Stimulated activated CD4-positive, alpha-beta T cell treated with anti-CD3 and anti-CD28 coated beads, Interleukin-15, amount 100 ng/mL, for 1 hour (primary cell): ENCODE results near the gene EML4.

Source experiments
- DNase-seq, 2 donors: peaks; one replicate each; pipeline ENCODE4 v3.0.0-alpha.2; 2020; ENCODE audit warnings: low read depth in 1 of 2, low spot score in 1 of 2

EML4 gene

DNA sequence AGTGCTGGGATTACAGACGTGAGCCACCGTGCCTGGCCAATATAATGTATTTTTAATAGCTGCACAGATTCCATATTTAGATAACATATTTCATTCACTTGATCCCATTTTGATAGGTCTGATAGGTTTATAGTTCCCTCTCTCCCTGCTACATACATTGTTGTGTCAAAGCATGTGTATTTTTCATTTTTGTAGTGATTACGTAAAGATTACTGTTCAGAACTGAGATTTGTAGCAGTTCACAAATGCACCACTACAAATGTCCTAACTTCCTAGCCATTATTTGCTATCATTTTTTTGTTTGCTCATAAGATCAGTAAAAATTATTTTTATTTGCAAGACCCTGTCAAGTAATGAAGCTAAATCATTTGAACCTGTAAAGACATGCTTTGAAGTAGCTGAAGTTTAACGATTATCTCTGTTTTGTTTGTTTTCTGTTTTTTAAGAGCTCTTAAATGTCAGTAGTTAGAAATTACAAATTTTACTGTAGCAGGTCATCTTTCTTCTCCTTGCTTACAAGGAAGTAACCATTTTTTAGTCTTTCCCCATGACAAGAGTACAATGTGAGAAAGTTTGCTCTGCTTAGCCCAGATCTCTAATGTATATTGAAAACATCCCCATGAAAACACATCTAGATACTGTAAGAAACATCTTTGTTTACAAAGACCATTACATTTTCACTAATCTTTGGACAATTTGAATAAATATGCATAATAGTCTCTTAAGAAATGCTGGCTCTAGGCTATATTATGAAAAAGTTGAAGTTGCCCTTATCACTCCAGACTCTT lies 54.1 kb downstream of the EML4 start:
- no peak for DNase-seq

DNA sequence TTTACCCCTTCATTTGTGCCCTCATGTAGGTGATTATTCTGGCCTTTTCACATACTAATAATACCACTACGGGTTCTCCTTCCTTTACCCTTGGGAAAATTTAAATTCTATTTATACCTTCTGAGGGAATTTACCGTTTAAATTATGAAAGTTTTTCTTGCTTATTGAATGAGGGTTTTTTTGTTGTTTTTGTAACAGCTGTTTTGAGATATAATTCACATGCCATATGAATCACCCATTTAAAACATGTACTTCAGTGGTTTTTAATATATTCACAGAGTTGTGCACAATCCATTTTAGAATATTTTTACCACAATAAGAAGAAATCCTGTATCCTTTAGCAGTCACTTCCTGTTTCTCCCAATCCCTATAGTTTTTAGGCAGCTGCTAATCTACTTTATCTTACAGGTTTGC lies 54.7 kb downstream of the EML4 start:
- no peak for DNase-seq

DNA sequence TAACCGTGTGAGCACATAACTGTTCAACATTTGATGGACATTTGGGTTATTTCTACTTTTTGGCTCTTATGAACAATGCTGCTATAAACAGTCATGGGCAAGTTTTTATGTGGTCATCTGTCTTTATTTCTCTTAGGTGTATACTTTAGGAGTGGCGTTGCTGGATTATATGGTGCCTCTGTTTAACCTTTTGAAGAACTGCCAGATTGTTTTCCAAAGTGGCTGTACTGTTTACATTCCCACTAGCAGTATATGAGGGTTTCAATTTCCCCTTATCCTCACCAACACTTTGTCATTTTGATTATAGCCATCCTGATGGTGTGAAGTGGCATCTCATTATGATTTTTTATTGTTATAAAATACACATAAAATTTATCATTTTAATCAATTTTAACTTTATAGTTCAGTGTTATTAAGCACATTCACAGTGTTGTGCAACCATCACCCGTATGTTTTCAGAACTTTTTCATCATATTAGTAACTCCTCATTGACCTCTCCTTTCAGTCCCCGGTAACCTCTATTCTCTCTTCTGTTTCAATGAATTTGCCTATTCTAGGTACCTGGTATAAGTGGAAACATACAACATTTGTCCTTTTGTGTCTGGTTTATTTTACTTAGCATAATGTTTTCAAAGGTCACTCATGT lies 55.4 kb downstream of the EML4 start:
- DNase-seq = no peak

DNA sequence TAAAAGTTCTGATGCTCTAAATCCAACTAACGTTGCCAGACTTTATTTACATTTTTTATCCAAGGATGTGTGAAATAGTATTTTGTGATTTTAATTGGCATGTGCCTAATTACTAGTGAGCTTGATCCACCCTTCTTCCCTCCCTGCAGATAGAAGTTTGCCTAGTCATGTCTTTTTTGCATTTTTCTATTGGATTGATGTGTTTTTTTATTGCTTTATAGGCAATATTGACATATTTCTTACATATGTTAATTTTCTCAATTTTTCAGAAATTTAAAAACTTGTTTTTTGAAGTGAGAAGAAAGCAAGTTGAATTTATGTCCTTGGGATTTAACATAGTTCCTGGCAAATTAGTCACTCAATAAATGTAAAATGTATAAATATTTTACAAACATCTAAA lies 56.4 kb downstream of the EML4 start:
- no peak for DNase-seq

DNA sequence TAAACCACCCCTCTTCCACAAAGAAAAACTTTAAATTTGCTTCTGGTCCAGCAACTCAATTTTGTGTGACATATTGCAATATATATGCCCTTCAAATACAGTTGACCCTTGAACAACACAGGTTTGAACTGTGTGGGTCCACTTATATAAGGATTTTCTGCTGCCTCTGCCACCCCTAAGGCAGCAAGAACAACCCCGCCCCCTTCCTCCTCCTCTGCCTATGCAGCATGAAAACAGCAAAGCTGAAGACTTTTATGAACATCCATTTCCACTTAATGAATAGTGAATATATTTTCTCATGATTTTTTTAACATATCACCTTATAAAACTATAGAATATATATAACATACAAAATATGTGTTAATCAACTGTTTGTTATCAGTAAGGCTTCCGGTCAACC lies 58.3 kb downstream of the EML4 start:
- DNase-seq = no peak

DNA sequence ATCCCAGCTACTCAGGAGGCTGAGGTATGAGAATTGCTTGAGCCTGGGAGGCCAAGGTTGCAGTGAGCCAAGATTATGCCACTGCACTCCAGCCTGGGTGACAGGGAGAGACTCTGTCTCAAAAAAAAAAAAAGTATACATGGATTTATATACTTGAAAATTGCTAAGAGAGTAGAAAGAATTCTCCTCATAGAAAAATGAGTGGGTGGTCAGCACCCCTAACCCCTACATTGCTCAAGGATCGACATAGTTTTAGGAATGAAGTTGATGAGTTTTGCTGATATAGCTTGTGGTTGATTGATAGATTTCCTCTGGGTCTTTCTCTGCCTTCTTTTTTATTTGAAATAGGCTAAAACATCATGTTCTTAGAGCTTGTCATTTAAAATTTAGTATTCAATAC lies 58.9 kb downstream of the EML4 start:
- DNase-seq = no peak

DNA sequence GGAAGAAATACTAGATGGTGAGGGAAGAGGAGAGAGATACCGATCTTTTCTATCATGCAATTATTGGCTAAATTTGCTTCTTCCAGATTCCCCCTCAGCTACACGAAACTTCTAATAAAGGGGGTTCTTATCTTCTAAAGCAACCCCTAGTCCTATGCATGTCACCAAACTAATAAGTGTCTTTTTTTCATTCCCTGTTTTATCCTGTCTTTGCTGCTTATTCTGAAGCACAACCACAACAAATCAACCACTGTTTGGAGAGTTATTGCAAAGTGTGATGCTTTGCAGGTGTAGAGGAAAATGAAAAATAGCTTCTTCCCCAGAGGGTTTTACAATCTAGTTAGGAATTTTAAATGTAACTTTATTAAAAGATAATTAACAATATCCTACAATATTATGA lies 60.8 kb downstream of the EML4 start:
- DNase-seq = no peak

DNA sequence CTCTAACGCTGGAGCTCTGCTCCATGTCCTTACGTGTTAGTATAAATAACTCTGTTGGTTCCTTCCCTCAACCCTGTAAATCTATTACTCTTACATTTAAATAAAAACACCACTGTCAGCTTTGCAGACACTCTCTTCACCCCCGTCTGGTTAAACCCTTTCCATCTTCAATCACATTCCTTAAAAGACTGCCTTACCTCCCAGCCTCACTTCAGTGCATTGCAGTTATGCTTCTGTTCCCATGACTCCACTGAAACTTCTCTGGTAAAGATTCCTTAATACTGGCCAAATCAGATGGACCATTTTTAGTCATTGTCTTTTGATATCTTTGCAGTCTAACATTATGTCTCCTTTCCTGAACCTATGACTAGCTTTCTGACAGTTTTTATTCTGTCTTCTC lies 61.7 kb downstream of the EML4 start:
- no peak for DNase-seq

DNA sequence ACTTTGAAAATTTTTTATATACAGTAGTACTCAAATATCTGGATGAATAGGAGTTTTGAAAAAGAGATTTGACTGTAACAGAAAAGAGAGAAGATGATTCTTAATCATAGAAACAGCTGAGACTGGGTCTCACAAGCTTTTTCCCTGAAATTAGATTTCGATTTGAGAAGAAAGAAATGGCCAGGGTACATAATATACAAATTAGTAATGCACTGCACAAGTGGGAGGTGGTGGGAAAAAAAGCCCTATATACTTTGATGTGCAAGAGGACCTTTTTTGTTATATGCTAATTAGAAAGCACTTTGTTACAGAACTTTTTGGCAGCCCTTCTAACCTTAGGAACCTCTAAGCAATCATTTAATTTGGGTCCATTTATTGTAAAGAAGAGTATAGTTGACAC lies 62.9 kb downstream of the EML4 start:
- no peak for DNase-seq

DNA sequence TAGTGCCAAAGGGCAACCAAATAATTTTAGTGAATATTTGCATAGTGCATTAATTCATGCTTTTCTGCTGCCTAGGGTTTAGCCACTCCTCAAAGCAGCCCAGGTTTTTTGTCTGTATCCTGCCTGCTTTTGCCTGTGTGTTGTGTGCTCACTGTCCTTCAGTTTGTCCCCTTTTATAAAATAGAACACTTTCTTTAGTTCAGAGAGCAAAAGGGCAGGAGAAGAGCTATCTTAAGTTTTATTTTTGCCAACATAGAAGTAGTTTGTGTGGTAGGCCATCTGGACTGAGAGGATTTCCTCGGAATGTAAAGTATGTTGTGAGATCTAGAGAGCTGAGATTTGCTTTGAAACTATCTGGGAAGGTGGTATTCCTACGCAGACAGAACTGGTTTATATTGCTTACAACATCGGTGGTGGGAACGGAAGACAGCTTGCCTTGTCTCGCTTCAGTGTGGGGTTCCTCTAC lies 64.9 kb downstream of the EML4 start:
- no peak for DNase-seq

DNA sequence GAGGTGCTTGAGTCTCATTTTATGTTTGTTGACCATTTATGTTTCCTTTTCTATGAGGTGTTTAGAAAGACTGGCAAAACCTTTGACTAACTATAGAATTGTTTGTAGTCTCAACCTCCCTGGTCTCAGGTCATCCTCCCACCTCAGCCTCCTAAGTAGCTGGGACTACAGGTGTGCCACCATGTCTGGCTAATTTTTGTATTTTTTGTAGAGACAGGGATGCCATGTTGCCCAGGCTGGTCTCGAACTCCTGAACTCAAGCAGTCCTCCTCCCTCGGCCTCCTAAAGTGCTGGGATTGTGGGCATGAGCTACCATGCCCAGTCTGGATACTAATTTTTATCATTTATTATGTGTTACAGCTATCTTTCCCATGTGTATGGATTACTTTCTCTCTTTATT lies 67.8 kb downstream of the EML4 start:
- DNase-seq = no peak

DNA sequence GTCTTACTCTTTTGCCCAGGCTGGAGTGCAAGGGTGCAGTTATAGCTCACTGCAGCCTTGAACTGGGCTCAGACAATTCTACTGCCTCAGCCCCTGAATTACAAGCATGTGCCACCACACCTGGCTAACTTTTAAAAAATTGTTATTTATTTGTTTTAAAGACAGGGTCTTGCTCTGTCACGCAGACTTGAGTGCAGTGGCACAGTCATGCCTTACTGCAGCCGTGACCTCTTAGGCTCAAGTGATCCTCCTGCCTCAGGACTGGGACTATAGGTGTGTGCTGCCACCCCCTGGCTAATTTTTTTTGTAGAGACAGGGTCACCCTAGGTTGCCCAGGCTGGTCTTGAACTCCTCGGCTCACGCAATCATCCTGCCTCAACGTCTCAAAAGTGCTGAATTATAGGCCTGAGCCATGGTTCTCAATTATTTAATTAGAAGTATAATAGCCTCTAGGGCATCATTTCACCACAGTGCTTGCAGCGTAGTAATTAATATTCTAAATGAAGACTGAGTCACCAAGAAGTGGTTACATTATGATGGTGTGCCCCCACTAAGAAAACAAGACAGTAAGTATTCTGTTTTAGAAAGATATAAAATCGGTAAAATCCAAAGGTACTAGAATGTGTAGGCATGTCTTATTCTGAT lies 69.6 kb downstream of the EML4 start:
- peak in 1 of 2 donors; percentile 13 for DNase-seq

DNA sequence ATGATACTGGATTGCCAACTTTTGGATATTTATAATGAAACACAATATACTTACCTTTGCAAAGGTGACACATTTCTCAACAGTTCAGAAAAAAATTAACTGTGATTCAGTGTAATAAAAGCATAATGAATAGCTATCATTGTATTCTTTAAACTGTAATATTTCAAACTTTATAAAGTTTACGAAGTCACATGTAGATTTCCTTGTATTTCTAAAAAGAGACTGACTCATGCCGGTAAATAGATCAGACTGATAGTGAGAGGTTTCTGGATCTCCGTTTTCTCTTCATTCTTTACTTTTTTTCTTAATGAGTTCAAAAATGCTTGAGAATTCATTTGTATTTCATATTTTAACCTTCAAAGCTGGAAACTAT lies 70.1 kb downstream of the EML4 start:
- DNase-seq = no peak

DNA sequence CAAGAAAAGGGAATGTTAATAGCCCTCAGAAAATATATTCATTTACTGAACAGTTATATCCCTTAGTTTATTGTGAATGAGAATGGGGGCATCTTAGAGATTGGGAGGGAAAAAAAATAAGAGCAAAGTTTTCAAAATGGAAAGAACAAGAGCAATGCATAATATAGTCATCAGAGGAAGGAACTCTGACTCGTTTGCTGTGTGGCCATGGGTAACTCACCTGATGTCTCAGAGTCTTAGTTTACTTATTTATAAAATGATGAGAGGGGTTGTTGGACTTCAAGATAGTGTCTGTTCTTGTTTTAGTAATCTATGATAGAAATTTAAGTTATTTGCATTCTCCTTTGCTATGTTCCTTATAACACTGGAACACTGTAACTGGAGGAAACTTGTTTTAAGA lies 70.7 kb downstream of the EML4 start:
- DNase-seq = no peak

DNA sequence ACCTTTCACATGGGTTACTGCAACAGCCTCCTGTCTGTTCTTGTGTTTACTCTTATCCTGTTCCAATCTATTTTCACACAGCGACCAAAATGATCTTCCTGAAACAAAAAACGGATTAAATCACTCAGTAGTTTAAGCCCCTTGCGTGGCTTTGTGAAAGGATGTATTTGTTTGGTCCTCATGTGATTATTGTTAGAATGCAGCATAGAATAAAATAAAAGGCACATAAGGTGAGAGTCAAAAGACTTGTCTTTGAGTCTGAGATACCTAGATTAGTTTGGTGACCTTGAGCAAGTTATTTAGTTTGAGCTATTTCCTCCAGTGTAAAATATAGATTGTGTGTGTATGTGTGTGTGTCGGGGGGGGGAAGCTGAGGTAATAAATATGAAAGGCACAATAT lies 72.4 kb downstream of the EML4 start:
- DNase-seq = no peak

DNA sequence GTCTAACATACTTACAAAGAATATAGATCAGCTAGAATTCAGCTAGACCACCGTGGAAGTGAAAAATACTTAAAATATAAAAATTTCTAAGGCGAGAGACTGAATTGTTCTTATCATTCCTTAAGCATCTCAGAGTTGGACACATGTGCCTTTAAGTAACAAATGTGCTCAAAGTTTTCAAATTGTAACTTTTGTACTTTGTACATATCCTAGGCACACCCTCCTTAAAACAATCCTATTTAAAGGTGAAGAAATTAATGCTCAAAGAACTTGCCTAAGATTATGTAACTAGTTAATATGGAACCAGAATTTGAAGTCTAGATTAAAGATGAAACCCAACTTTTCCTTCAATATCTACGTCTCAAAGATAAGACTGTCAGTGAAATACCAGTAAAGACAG lies 74.1 kb downstream of the EML4 start:
- no peak for DNase-seq

DNA sequence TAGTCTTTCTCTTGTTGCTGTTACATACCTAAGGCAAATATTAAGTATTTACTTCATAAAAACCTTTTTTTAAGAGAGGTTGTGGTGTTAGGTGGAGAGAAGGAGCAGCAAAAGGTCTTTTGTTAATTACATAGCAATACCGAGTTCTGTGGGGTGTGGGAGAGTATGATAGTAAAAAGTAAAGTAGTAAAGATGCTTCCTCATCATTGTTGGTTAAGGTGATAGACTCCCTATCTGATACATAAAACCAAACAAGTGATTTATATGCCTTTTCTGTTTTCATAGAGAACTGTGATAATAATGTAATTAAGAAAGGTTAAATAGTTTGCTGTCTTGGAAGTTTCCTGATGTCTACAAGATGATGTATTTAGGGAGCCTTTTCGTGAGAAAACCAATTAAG lies 75.4 kb downstream of the EML4 start:
- no peak for DNase-seq

DNA sequence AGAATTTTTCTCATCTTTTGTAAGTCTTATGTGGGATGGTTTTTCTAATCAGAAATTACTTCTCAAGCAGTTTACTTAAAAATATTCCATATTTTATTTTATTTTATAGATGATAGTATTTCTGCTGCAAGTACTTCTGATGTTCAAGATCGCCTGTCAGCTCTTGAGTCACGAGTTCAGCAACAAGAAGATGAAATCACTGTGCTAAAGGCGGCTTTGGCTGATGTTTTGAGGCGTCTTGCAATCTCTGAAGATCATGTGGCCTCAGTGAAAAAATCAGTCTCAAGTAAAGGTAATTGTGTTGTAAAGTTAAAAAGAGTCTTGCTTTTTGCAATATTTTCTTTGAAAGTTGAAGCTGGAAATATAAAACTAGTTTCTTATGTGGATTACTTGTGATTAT lies 76.2 kb downstream of the EML4 start:
- no peak for DNase-seq

DNA sequence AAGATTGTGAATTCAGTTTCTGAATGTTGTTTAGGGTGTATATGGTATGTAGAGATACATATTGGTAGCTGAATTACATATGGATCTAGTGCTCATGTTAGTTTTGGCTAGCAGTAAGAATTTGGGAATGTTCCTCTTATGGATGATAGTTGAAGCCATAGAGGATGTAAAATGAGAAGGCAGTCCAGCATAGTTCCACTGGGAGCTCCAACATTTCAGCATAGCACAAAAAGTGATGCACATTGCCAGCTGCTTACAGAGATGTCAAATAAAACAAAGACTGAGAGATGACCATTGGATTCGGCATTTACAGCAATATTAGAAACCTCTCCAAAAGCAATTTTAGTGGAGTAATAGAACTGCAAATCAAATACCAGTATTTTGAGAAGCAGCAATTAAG lies 77.4 kb downstream of the EML4 start:
- DNase-seq = no peak

DNA sequence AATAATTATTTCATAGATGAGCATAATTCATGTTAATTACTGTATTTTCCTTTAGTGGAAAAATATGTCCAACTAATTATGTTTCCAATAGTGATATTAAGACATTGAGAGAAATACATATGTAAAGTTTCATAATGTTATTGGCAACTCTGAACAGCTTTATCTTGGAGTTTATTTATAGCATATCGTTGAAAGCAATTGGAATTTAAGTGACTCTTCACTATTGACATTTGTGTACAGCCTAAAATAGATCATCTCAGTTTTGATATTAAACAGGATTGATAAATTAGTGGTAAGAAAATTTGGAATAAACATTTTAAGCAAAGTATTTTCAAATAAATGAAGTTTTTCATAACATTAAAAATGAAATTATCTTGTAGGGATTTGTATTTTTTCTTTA lies 79.7 kb downstream of the EML4 start:
- no peak for DNase-seq

DNA sequence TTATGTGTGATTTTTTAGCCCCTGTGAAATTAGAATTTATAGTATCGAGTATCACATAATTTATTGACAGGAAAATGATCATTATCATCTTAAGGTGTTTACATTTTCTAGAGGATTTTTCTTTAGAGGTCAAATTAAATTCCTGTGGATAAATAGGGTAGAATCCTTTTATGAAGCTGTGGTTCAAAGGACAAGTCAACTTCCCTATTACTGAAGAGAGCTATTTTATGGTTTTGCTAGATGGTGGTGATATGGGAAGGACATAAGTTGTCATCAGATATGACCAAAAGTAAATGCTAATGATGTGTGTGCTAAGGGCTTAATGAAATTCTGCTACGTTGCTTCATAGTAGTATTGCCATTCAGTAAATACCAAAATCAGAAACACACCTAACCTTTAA lies 80.1 kb downstream of the EML4 start:
- DNase-seq = no peak

DNA sequence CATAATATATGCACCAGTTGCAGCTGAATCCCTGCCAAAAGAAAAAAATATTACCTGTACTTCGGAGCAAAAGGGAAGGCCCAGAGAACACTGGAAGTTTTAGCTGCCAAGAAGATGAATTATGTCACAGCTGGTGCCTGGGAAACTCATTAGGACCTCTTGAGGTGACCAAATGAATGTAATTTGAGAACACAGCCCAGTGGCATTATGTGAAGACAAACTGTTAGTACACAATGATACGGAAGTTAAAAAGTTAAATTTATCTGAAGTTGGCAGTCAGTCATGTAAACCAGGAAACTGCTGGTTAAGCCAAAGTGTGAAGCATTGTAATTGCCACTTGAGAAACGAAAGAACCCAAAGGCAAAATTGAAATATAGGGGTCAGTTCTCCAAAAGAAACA lies 80.7 kb downstream of the EML4 start:
- DNase-seq = no peak

DNA sequence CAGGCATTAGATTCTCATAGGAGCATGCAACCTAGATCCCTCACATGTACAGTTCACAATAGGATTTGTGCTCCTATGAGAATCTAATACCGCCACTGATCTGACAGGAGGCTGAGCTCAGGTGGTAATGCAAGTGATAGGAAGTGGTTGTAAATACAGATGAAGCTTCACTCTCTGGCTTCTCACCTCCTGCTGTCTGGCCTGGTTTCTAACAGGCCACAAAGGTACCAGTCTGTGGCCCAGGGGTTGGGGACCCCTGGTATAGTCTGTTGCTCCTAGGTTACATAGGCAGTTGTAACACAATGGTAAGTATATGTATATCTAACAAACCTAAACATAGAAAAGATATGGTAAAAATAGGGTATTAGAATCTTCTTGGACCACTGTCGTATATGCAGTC lies 81.8 kb downstream of the EML4 start:
- no peak for DNase-seq
